Endothelial cell of umbilical vein (primary cell): ENCODE data around the gene TADA2A. TPM values are rescaled to one million over a fixed set of nuclear protein-coding genes. Genes with fewer than 3 reads are reported as not detected.

Experiments used
- BruUV-seq: library from RNA; stranded (reverse); fragments of 400-500 nt; replicated peaks from 2 replicates; lab custom pipeline; 2021; lab: Mats Ljungman, UMichigan
- CTCF ChIA-PET: fragments of 300-600, 350-600 bp; sonication (Branson Sonifier 250); formaldehyde crosslinking; loops from one replicate; lab custom pipeline; 2021; ENCODE audit warnings: antibody characterized with exemption, inconsistent platforms; lab: Charles Lee
- POLR2A ChIA-PET: fragments of 300-600, 350-600 bp; sonication (Branson Sonifier 250); formaldehyde crosslinking; loops from one replicate; lab custom pipeline; 2021; ENCODE audit warnings: antibody characterized with exemption, inconsistent platforms; lab: Charles Lee
- DNase-seq: peaks from one replicate; pipeline ENCODE4 v3.0.0-alpha.2; 2011; ENCODE audit warnings: low read depth, low spot score
- FAIRE-seq: peaks from 2 replicates; lab custom pipeline; 2011; peaks lifted over from hg19 to GRCh38; lab: Jason Lieb, UNC
- H2AFZ ChIP-seq: 2 replicates; pipeline ENCODE4 v1.6.0; 2012; ENCODE audit warnings: low read depth, low read length, control low read depth, inconsistent platforms
- H3K27ac ChIP-seq: 2 replicates; pipeline ENCODE4 v1.5.1; 2011; ENCODE audit warnings: low read depth, mild to moderate bottlenecking, control low read depth, low read length, moderate library complexity; ENCODE audit not compliant: insufficient read depth
- H3K27me3 ChIP-seq, 2 experiments: 2 replicates each; pipeline versions ENCODE4 v1.6.0 to v1.6.1; 2011; ENCODE audit warnings: low read length in 2 of 2, mixed read lengths in 1 of 2; ENCODE audit not compliant: control insufficient read depth in 2 of 2, insufficient read depth in 2 of 2
- H3K36me3 ChIP-seq, 2 experiments: 2 replicates in 1 of 2; 3 replicates in 1 of 2; pipeline ENCODE4 v1.5.1; 2011; ENCODE audit warnings: low read length in 2 of 2, mild to moderate bottlenecking in 1 of 2, moderate library complexity in 1 of 2; ENCODE audit not compliant: control insufficient read depth in 2 of 2, insufficient read depth in 2 of 2; ENCODE audit errors: extremely low read depth in 1 of 2
- H3K4me1 ChIP-seq: 3 replicates; pipeline ENCODE4 v1.5.1; 2011; ENCODE audit warnings: mild to moderate bottlenecking, low read length; ENCODE audit not compliant: control insufficient read depth, insufficient read depth; ENCODE audit errors: extremely low read depth
- H3K4me2 ChIP-seq: 2 replicates; pipeline ENCODE4 v1.6.1; 2011; ENCODE audit warnings: low read length, control low read depth, mixed read lengths; ENCODE audit not compliant: insufficient read depth
- H3K4me3 ChIP-seq, 3 experiments: fragments of 200-600 bp in 1 of 3; sonication (generic), shearing (Covaris generic) in 1 of 3; replicated peaks in 1 of 3; 2 replicates each; pipeline ENCODE4 v1.5.1; 2011 to 2016; ENCODE audit warnings: control low read depth in 3 of 3, low read length in 3 of 3, mild to moderate bottlenecking in 2 of 3, inconsistent platforms in 1 of 3, low read depth in 1 of 3, moderate library complexity in 1 of 3; ENCODE audit not compliant: insufficient read depth in 1 of 3
- H3K79me2 ChIP-seq: 2 replicates; pipeline ENCODE4 v1.6.0; 2012; ENCODE audit warnings: low read length, inconsistent platforms; ENCODE audit not compliant: control insufficient read depth, insufficient read depth
- H3K9ac ChIP-seq: replicated peaks from 2 replicates; pipeline ENCODE3; 2011; ENCODE audit warnings: low read length, control low read depth; ENCODE audit not compliant: insufficient read depth; ENCODE audit errors: extremely low read depth
- H3K9me1 ChIP-seq: replicated peaks from 3 replicates; pipeline ENCODE4 v1.6.0; 2011; ENCODE audit warnings: mild to moderate bottlenecking, low read length; ENCODE audit not compliant: control insufficient read depth, insufficient read depth; ENCODE audit errors: extremely low read depth
- H3K9me3 ChIP-seq: replicated peaks from 2 replicates; pipeline ENCODE4 v1.5.1; 2012; ENCODE audit warnings: low read length, inconsistent platforms; ENCODE audit not compliant: control insufficient read depth, insufficient read depth
- H4K20me1 ChIP-seq: replicated peaks from 2 replicates; pipeline ENCODE3; 2011; ENCODE audit warnings: mild to moderate bottlenecking, low read length; ENCODE audit not compliant: control insufficient read depth, insufficient read depth; ENCODE audit errors: extremely low read depth
- EZH2 ChIP-seq: IDR thresholded peaks from 2 replicates; pipeline ENCODE4 v1.6.1; 2012; ENCODE audit warnings: borderline replicate concordance, low read depth, mild to moderate bottlenecking, moderate library complexity, low read length, inconsistent platforms; ENCODE audit not compliant: severe bottlenecking
- FOS ChIP-seq: IDR thresholded peaks from 2 replicates; pipeline ENCODE4 v1.6.1; 2011; ENCODE audit warnings: mild to moderate bottlenecking, low read length, moderate library complexity, borderline replicate concordance; ENCODE audit not compliant: insufficient read depth
- GATA2 ChIP-seq: IDR thresholded peaks from 2 replicates; pipeline ENCODE4 v1.7.0; 2011; ENCODE audit warnings: low read depth, mild to moderate bottlenecking, moderate library complexity, mixed read lengths, low read length; ENCODE audit not compliant: insufficient read length, insufficient read depth
- JUN ChIP-seq: IDR thresholded peaks from 2 replicates; pipeline ENCODE4 v1.6.1; 2011; ENCODE audit warnings: borderline replicate concordance, low read depth; ENCODE audit not compliant: insufficient read length, insufficient read depth
- MYC ChIP-seq: IDR thresholded peaks from one replicate; pipeline ENCODE4 v1.6.1; 2011; ENCODE audit warnings: mild to moderate bottlenecking, low read depth, low read length
- POLR2A ChIP-seq: IDR thresholded peaks from 2 replicates; pipeline ENCODE4 v1.6.1; 2012; ENCODE audit warnings: low read depth, mild to moderate bottlenecking, control low read depth, low read length
- POLR2AphosphoS5 ChIP-seq: IDR thresholded peaks from 2 replicates; pipeline ENCODE4 v1.6.1; 2012; ENCODE audit warnings: low read depth, mild to moderate bottlenecking, control low read depth, low read length, moderate library complexity; ENCODE audit not compliant: insufficient read depth
- dilution Hi-C: fragments of 300-500 bp; cut with MboI; formaldehyde crosslinking; loops from one replicate; pipeline ENCODE4 v1.15.0; 2019; ENCODE audit warnings: low sequenced_read_pairs; ENCODE audit not compliant: extremely low pct_ligation_motif_present
- intact Hi-C: fragments of 100-400 bp; cut with micrococcal nuclease; formaldehyde crosslinking; loops from one replicate; pipeline ENCODE4 v1.10.0; 2022
- polyA plus RNA-seq, 4 experiments: library from polyadenylated mRNA; depleted of rRNA in 3 of 4; stranded (reverse) in 3 of 4; unstranded in 1 of 4; fragments of >200 nt; gene quantifications; 2 replicates each; pipeline versions ENCODE4 v1.2.1 to v1.2.3, GENCODE V29; 2011 to 2012; ENCODE audit warnings: missing spikeins in 1 of 4
- total RNA-seq: library from RNA; stranded (reverse); gene quantifications from 2 replicates; pipeline ENCODE4 v1.2.3, GENCODE V29; 2021
- TF ChIP-seq, protein P1 (sequence below), 2 donors: IDR thresholded peaks; 1 replicate in 1 of 2; 2 replicates in 1 of 2; pipeline ENCODE4 v1.5.1; 2011; ENCODE audit warnings: low read length in 2 of 2, mild to moderate bottlenecking in 2 of 2, moderate library complexity in 2 of 2, control low read depth in 1 of 2, inconsistent platforms in 1 of 2, low read depth in 1 of 2; ENCODE audit not compliant: insufficient read depth in 1 of 2; ENCODE audit errors: extremely low read depth in 1 of 2
- TF ChIP-seq, protein P2 (sequence below): IDR thresholded peaks from 2 replicates; pipeline ENCODE4 v1.6.1; 2011; ENCODE audit not compliant: insufficient read depth, insufficient read length

The TADA2A gene
- total and polyA plus RNA-seq, 2 donors (not counting 3 experiments of a cell fraction or from before 2014, with no cell fraction given), result 9.9 to 22.4 TPM

DNA sequence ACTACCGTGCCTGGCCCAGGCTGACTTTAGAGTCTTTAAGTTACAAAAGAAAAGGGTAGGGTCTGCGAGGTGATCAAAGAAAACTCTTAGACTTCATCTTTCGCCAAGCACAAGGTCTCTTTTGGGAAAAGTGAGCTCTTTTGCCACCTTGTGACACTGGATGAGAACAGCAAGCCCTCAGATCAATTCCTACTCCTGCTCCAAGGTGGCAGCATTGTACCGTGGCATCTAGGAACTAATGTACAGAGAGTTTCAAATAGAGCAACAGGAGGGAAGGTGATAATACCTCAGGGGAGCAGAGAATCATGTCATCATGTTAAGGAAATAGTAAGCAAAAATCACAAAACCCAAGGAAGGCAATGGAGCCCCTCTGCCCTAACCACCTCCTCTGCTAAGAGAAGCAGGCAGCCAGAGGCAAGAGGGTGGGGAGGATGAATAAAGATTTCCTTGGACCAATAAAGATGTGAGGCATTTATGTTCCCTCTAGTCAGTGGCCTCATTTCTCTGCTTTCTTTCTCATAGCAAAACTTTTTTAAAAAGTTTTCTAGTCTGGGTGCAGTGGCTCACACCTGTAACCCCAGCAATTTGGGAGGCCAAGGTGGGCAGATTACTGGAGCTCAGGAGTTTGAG is 33.0 kb upstream of the TADA2A start:
- Histone ChIP-seq H3K4me2 (no peak overlapping the region), H3K27ac (no peak overlapping the region), H3K4me3 (no peak overlapping the region), H3K9me3 (no peaks in the 10 kb centered on the region), H3K27me3 (no peaks in the 10 kb centered on the region), H4K20me1 (no peaks in the 10 kb centered on the region), H3K79me2 (no peaks in the 10 kb centered on the region), H3K9me1 (no peaks in the 10 kb centered on the region), H3K36me3 (no peaks in the 10 kb centered on the region), H3K9ac (no peak overlapping the region), H3K4me1 (no peaks in the 10 kb centered on the region), H2AFZ (peak overlapping the region; percentile 18)
- no TSS peak for BruUV-seq
- ChIA-PET POLR2A (no interaction called here), CTCF (interaction anchor here (0.5 to 6.1 kb wide), 103 partner anchors 9 to 774 kb away, joined by 3 to 123 read pairs (median 4); partner anchors contain the start of genes AATF, ACACA, MRM1 and SYNRG)
- dilution Hi-C loops, result no loop called here
- no peak for FAIRE-seq
- DNase-seq, result peak; percentile 90
- TF ChIP-seq, protein P1, sequence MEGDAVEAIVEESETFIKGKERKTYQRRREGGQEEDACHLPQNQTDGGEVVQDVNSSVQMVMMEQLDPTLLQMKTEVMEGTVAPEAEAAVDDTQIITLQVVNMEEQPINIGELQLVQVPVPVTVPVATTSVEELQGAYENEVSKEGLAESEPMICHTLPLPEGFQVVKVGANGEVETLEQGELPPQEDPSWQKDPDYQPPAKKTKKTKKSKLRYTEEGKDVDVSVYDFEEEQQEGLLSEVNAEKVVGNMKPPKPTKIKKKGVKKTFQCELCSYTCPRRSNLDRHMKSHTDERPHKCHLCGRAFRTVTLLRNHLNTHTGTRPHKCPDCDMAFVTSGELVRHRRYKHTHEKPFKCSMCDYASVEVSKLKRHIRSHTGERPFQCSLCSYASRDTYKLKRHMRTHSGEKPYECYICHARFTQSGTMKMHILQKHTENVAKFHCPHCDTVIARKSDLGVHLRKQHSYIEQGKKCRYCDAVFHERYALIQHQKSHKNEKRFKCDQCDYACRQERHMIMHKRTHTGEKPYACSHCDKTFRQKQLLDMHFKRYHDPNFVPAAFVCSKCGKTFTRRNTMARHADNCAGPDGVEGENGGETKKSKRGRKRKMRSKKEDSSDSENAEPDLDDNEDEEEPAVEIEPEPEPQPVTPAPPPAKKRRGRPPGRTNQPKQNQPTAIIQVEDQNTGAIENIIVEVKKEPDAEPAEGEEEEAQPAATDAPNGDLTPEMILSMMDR (IDR thresholded peaks at IDR 0.05; ENCODE audit: extremely low read depth in 1 of 2, insufficient read depth in 1 of 2, low read depth in 1 of 2, low read length in 2 of 2), result peak; percentile 94 to 97
- TF ChIP-seq POLR2AphosphoS5 (no peak), EZH2 (no peak), MYC (no peak), POLR2A (no peak), FOS (no peak), JUN (no peak), GATA2 (no peak)
- TF ChIP-seq, protein P2, sequence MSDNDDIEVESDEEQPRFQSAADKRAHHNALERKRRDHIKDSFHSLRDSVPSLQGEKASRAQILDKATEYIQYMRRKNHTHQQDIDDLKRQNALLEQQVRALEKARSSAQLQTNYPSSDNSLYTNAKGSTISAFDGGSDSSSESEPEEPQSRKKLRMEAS, result no peak
- intact Hi-C loops, result loop anchor here (1.0 to 5.0 kb wide), 6 partner anchors 24 to 770 kb away; no protein-coding TSS in a partner anchor
